ENCODE results near the gene ARHGAP22. TPM values are rescaled to one million over a fixed set of nuclear protein-coding genes. Genes with fewer than 3 reads are reported as not detected.

Gene ARHGAP22
- total RNA-seq, 1 donor from 2014 or later = 6.2 TPM

DNA sequence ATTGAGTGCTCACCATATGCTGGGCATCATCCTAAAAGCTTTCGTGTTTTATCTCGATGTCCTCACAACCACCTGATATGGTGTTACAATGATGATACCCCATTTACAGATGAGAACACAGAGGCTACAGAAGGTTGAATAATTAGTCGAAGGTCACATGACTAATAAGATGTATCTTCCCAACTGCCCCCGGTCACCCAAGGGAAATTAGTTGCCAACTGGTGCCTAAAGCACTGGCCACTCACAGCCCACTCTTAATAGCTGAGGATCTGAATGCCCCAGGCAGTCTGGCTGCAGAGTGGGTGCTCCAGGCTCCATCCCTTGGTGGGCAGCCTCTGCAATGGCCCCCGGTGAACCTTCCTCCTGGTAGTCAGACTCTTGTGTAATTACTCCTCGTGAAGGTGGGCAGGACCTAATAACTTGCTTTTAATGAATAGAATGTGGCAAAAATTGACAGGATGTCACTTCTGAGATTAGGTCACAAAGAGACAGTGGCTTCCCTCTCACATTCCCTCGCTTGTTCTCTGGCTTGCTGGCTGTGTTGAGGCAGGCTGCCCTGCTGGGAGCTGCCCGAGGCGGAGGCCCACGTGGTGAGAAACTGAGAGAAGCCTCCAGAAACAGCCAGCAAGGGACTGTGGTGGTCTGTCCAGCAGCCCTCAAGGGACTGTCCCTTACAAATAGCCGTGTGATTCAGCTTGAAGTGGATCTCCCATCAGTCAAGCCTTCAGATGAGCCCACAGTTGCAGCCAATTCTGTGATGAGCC is 109.4 kb downstream of the ARHGAP22 start:
- H3K4me2 ChIP-seq (ENCODE audit: low read length) = no peak overlapping the region
- H3K27me3 Mint-ChIP-seq (ENCODE audit: low read depth, unreplicated experiment) = peaks cover 15% of the 10 kb centered on the region
- no peak overlapping the region for H3K27ac ChIP-seq (ENCODE audit: low read depth, low read length)
- DNase-seq (ENCODE audit: low read depth) (no peak), FAIRE-seq (no peak)
- H3K9me3 Mint-ChIP-seq (ENCODE audit: unreplicated experiment) = peaks cover 1% of the 10 kb centered on the region
- no peak overlapping the region for H3K4me3 ChIP-seq (ENCODE audit: insufficient read depth, low read depth, low read length)
- H3K27ac Mint-ChIP-seq (ENCODE audit: unreplicated experiment) = no peak overlapping the region
- peaks cover 8% of the 10 kb centered on the region for H3K4me1 Mint-ChIP-seq (ENCODE audit: low read depth, unreplicated experiment)
- H3K4me1 ChIP-seq (ENCODE audit: insufficient read depth, low read length) = peaks cover 18% of the 10 kb centered on the region
- H4K20me1 ChIP-seq (ENCODE audit: insufficient read depth, low read length) = peaks cover 47% of the 10 kb centered on the region
- no peak overlapping the region for H3K9ac ChIP-seq (ENCODE audit: low read length)
- H3K36me3 ChIP-seq (ENCODE audit: insufficient read depth, low read length) = no peaks in the 10 kb centered on the region
- H3K27me3 ChIP-seq (ENCODE audit: insufficient read depth, low read length) = no peaks in the 10 kb centered on the region
- H2AFZ ChIP-seq (ENCODE audit: low read depth, low read length) = no peak overlapping the region
- H3K4me3 Mint-ChIP-seq (ENCODE audit: unreplicated experiment) = no peak overlapping the region
- H3K9me3 ChIP-seq (ENCODE audit: insufficient read depth, low read depth, low read length) = no peaks in the 10 kb centered on the region
- peaks cover 55% of the 10 kb centered on the region for H3K79me2 ChIP-seq (ENCODE audit: insufficient read depth, low read length)
- TF ChIP-seq, protein P1, sequence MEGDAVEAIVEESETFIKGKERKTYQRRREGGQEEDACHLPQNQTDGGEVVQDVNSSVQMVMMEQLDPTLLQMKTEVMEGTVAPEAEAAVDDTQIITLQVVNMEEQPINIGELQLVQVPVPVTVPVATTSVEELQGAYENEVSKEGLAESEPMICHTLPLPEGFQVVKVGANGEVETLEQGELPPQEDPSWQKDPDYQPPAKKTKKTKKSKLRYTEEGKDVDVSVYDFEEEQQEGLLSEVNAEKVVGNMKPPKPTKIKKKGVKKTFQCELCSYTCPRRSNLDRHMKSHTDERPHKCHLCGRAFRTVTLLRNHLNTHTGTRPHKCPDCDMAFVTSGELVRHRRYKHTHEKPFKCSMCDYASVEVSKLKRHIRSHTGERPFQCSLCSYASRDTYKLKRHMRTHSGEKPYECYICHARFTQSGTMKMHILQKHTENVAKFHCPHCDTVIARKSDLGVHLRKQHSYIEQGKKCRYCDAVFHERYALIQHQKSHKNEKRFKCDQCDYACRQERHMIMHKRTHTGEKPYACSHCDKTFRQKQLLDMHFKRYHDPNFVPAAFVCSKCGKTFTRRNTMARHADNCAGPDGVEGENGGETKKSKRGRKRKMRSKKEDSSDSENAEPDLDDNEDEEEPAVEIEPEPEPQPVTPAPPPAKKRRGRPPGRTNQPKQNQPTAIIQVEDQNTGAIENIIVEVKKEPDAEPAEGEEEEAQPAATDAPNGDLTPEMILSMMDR (IDR thresholded peaks at IDR 0.05; ENCODE audit: insufficient read depth, low read depth, low read length) = no peak
- no peak for TF ChIP-seq EZH2 (IDR thresholded peaks at IDR 0.05; ENCODE audit: insufficient read depth, low read length)
- H3K36me3 Mint-ChIP-seq (ENCODE audit: low read depth, unreplicated experiment) = no peaks in the 10 kb centered on the region

DNA sequence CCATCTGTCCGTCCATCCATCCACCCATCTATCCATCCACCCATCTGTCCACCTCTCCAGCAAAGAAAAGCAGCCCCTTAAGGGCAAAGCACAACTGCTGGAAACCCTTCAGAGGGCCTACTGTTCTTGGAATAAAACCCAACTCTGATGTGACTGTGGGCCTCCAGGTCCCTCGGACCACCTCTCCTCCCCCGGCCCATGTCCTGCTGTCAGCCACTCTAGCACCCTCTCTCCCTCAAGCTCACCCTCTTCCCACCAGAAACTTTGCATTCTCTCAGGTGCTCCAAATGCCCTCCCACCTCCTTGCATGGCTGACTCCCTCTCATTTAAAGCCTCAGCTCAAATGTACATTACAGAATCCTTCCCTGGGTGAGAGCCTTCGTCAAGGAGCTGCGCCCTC is 110.3 kb downstream of the ARHGAP22 start:
- Mint-ChIP-seq H3K9me3 (ENCODE audit: unreplicated experiment) (peaks cover 1% of the 10 kb centered on the region), H3K36me3 (ENCODE audit: low read depth, unreplicated experiment) (no peaks in the 10 kb centered on the region), H3K27me3 (ENCODE audit: low read depth, unreplicated experiment) (peaks cover 16% of the 10 kb centered on the region), H3K4me3 (ENCODE audit: unreplicated experiment) (no peak overlapping the region), H3K4me1 (ENCODE audit: low read depth, unreplicated experiment) (peaks cover 8% of the 10 kb centered on the region), H3K27ac (ENCODE audit: unreplicated experiment) (no peak overlapping the region)
- TF ChIP-seq, protein P1 (IDR thresholded peaks at IDR 0.05; ENCODE audit: insufficient read depth, low read depth, low read length) = no peak
- no peak for TF ChIP-seq EZH2 (IDR thresholded peaks at IDR 0.05; ENCODE audit: insufficient read depth, low read length)
- Histone ChIP-seq H3K4me1 (ENCODE audit: insufficient read depth, low read length) (peaks cover 18% of the 10 kb centered on the region), H3K79me2 (ENCODE audit: insufficient read depth, low read length) (peaks cover 56% of the 10 kb centered on the region), H3K9ac (ENCODE audit: low read length) (no peak overlapping the region), H2AFZ (ENCODE audit: low read depth, low read length) (no peak overlapping the region), H3K27me3 (ENCODE audit: insufficient read depth, low read length) (no peaks in the 10 kb centered on the region), H3K4me2 (ENCODE audit: low read length) (no peak overlapping the region), H3K36me3 (ENCODE audit: insufficient read depth, low read length) (no peaks in the 10 kb centered on the region), H3K27ac (ENCODE audit: low read depth, low read length) (no peak overlapping the region), H3K9me3 (ENCODE audit: insufficient read depth, low read depth, low read length) (no peaks in the 10 kb centered on the region), H4K20me1 (ENCODE audit: insufficient read depth, low read length) (peaks cover 53% of the 10 kb centered on the region), H3K4me3 (ENCODE audit: insufficient read depth, low read depth, low read length) (no peak overlapping the region)
- DNase-seq (ENCODE audit: low read depth) (no peak), FAIRE-seq (no peak)

DNA sequence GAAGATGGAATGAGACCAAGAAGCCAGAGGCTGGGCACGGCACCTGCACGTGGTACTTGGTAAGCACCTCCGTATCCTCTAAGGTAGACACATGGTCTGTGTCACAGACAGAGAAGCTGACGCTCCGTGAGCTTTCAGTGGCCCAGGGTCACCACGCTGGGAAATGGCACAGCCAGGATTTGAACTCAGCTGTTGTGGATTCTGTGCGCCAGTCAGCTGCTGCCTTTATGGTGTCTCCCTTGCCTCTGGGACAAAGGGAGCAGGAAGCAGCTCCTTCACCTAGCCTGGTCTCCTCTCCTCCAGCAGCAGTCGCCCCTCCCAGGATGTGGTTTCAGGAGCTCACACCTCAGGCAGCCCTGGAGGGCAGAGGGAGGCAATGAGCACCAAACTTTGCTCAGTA is 110.8 kb downstream of the ARHGAP22 start:
- Mint-ChIP-seq H3K36me3 (ENCODE audit: low read depth, unreplicated experiment) (no peaks in the 10 kb centered on the region), H3K9me3 (ENCODE audit: unreplicated experiment) (peaks cover 1% of the 10 kb centered on the region), H3K4me1 (ENCODE audit: low read depth, unreplicated experiment) (peaks cover 8% of the 10 kb centered on the region), H3K27ac (ENCODE audit: unreplicated experiment) (no peak overlapping the region), H3K27me3 (ENCODE audit: low read depth, unreplicated experiment) (peaks cover 15% of the 10 kb centered on the region), H3K4me3 (ENCODE audit: unreplicated experiment) (no peak overlapping the region)
- Histone ChIP-seq H3K4me3 (ENCODE audit: insufficient read depth, low read depth, low read length) (no peak overlapping the region), H3K27ac (ENCODE audit: low read depth, low read length) (no peak overlapping the region), H3K9ac (ENCODE audit: low read length) (no peak overlapping the region), H4K20me1 (ENCODE audit: insufficient read depth, low read length) (peaks cover 54% of the 10 kb centered on the region), H3K4me2 (ENCODE audit: low read length) (no peak overlapping the region), H3K79me2 (ENCODE audit: insufficient read depth, low read length) (peaks cover 52% of the 10 kb centered on the region), H3K27me3 (ENCODE audit: insufficient read depth, low read length) (no peaks in the 10 kb centered on the region), H2AFZ (ENCODE audit: low read depth, low read length) (no peak overlapping the region), H3K9me3 (ENCODE audit: insufficient read depth, low read depth, low read length) (no peaks in the 10 kb centered on the region), H3K36me3 (ENCODE audit: insufficient read depth, low read length) (no peaks in the 10 kb centered on the region), H3K4me1 (ENCODE audit: insufficient read depth, low read length) (peaks cover 18% of the 10 kb centered on the region)
- FAIRE-seq (no peak), DNase-seq (ENCODE audit: low read depth) (no peak)
- TF ChIP-seq, protein P1 (IDR thresholded peaks at IDR 0.05; ENCODE audit: insufficient read depth, low read depth, low read length) = no peak

Measured in astrocyte (in vitro differentiated cells and primary cell).